Ovary (tissue), 3 donors: Measurements from ENCODE around the gene CMBL.

Experiments used
- CTCF ChIP-seq, 3 donors: fragments of 450-650 bp in 2 of 3; fragments of 200-600 bp in 1 of 3; IDR thresholded peaks; one replicate each; pipeline versions ENCODE4 v1.5.1 to v1.8.0; 2016 to 2022; ENCODE audit warnings: antibody characterized with exemption in 3 of 3, mild to moderate bottlenecking in 1 of 3
- POLR2A ChIP-seq: fragments of 450-650 bp; IDR thresholded peaks from one replicate; pipeline ENCODE4 v1.6.1; 2017; ENCODE audit warnings: antibody characterized with exemption, mild to moderate bottlenecking, moderate library complexity
- donor health status: DM: no; HTN: no; CAD: no.

GRCh38 chr5:10286162-10286861 lies 21.4 kb downstream of the CMBL start:
- TF ChIP-seq CTCF (IDR thresholded peaks at IDR 0.05) (no peak), POLR2A (no peak)
